HL-60 (cell line): ENCODE results near the gene BSDC1.

Experiments
- GABPA ChIP-seq: IDR thresholded peaks from 2 replicates; pipeline ENCODE4 v1.6.1; 2012; ENCODE audit warnings: low read depth
- POLR2AphosphoS5 ChIP-seq: IDR thresholded peaks from 2 replicates; pipeline ENCODE4 v1.6.1; 2012; ENCODE audit warnings: low read depth
- TF ChIP-seq, protein P1 (sequence below): IDR thresholded peaks from one replicate; pipeline ENCODE4 v1.5.1; 2011; ENCODE audit warnings: low read length, control low read depth, inconsistent platforms; ENCODE audit not compliant: insufficient read depth
- TF ChIP-seq, protein P2 (sequence below): IDR thresholded peaks from 2 replicates; pipeline ENCODE4 v1.6.1; 2012; ENCODE audit warnings: low read depth; ENCODE audit not compliant: insufficient replicate concordance

- TF ChIP-seq, protein P1, sequence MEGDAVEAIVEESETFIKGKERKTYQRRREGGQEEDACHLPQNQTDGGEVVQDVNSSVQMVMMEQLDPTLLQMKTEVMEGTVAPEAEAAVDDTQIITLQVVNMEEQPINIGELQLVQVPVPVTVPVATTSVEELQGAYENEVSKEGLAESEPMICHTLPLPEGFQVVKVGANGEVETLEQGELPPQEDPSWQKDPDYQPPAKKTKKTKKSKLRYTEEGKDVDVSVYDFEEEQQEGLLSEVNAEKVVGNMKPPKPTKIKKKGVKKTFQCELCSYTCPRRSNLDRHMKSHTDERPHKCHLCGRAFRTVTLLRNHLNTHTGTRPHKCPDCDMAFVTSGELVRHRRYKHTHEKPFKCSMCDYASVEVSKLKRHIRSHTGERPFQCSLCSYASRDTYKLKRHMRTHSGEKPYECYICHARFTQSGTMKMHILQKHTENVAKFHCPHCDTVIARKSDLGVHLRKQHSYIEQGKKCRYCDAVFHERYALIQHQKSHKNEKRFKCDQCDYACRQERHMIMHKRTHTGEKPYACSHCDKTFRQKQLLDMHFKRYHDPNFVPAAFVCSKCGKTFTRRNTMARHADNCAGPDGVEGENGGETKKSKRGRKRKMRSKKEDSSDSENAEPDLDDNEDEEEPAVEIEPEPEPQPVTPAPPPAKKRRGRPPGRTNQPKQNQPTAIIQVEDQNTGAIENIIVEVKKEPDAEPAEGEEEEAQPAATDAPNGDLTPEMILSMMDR = no peak
- no peak for TF ChIP-seq POLR2AphosphoS5
- TF ChIP-seq, protein P2, sequence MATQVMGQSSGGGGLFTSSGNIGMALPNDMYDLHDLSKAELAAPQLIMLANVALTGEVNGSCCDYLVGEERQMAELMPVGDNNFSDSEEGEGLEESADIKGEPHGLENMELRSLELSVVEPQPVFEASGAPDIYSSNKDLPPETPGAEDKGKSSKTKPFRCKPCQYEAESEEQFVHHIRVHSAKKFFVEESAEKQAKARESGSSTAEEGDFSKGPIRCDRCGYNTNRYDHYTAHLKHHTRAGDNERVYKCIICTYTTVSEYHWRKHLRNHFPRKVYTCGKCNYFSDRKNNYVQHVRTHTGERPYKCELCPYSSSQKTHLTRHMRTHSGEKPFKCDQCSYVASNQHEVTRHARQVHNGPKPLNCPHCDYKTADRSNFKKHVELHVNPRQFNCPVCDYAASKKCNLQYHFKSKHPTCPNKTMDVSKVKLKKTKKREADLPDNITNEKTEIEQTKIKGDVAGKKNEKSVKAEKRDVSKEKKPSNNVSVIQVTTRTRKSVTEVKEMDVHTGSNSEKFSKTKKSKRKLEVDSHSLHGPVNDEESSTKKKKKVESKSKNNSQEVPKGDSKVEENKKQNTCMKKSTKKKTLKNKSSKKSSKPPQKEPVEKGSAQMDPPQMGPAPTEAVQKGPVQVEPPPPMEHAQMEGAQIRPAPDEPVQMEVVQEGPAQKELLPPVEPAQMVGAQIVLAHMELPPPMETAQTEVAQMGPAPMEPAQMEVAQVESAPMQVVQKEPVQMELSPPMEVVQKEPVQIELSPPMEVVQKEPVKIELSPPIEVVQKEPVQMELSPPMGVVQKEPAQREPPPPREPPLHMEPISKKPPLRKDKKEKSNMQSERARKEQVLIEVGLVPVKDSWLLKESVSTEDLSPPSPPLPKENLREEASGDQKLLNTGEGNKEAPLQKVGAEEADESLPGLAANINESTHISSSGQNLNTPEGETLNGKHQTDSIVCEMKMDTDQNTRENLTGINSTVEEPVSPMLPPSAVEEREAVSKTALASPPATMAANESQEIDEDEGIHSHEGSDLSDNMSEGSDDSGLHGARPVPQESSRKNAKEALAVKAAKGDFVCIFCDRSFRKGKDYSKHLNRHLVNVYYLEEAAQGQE = no peak
- no peak for TF ChIP-seq GABPA
Observed at GRCh38 chr1:32386676-32387392, 7.4 kb downstream of the BSDC1 start.
